ENCODE measurements around the gene UNC79.

GRCh38 chr14:93744176-93744575 is 313.4 kb downstream of the UNC79 start:
- no peak for TF ChIP-seq CTCF (IDR thresholded peaks at IDR 0.05)
- TF ChIP-seq POLR2A (IDR thresholded peaks at IDR 0.05) = no peak

All from Peyer's patch (tissue), 4 donors.